ENCODE results near the gene CCNL2.
"Not testable (repeated sequence)": the region's sequence is repeated elsewhere in the genome, so short reads cannot be mapped to it uniquely, and the experiment has no call there.

Gene CCNL2

DNA sequence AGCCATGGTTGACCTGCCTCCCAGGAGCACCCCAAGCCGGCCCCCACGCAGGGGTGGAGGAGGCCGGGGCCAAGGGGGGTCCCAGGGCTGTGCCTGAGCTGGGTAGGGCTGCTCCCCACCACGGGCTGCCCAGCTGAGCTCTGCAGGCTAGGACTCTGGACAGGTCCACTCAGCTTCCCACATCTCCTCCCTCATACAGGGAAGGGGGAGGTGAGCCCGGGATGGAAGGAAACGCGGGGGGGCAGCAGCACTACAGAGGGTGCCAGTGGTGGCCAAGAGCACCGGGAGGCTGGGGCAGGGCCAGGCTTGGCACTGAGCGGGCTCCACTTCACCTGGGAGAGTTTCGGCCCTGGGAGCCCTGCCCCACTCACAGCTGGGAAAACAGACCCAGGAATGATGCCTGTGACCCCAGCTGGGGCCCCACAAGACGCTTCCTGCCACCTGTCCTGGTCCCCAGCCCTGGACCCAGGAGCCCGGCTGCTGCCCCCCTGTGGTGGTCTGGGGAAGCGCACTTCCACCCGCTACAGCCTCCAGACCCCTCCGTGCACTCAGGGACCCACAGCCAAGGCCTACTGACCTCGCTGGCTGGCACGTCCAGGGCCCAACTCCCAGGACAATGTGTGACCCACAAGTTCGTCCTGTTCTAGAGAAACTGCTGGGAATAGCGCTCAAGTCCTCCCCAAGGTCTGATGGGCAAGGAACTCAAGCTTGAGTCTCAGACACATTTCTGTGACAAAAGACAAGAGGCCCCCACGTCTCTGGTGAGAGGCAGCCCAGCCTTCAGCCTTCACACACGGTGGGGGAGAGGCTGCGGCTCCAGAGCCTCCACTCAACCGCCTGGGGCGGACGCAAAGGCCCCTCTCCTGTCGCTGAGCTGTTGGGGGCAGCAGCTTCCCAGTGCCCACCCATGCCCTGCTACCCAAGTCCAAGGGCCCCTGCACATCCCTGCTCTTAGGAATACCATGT, 27.1 kb downstream of the CCNL2 start:
- peak; percentile 86 for DNase-seq

DNA sequence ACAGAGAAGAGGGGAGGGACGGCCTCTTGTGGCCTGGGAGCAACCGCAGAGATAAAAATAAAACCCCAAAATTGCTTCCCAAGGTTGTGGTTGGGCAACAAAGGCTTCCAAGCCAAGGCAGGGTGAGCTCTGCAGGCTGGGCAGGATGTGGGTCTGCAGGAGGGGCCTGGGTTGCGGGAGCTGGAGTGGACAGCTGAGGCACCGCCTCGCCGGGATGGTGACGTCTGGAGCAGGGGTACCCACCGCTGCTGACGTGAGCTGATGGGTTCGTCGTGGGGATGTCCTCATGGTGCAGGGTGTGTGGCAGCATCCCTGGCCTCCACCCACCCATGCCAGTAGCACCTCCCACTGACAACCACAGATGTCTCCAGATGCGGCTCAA, 27.8 kb downstream of the CCNL2 start:
- no peak for DNase-seq

DNA sequence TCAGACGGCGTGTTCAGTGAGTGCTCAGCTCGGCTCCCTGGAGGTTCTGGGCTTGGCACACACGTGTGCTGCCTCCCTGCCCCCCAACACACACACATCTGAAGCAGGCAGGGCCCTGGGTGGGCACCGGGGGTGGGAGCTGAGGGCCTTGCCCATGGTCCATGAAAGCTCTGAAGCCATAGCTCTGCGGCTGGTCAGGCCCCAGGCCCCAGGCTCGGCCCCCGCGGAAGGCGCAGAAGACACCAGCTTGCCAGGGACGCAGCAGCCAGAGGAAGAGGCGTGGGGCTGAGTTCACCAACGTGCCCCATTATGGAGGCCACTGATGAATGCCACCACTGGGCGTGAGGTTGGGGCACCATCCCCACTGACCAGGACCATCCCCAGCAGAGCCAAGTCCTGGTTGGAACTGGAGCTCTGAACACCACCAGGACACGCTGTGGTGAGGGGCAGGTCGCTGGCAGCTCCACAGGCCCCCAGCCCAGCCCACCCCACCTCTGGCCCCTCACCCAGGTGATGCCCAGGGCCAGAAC, 28.3 kb downstream of the CCNL2 start:
- no peak for DNase-seq

DNA sequence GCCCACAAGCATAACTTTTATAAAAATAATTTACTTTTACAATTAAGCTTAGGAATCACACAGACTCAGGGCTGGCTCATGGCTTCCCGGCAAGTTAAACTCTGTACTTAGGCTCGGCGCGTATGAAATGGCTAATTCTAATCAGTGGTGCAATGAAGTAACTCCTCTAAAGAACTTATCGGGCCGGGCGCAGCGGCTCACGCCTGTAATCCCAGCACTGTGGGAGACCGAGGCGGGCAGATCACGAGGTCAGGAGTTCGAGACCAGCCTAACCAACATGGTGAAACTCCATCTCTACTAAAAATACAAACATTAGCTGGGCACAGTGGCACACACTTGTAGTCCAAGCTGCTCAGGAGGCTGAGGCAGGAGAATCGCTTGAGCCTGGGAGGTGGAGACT, 29.0 kb downstream of the CCNL2 start:
- DNase-seq: not testable (repeated sequence)

DNA sequence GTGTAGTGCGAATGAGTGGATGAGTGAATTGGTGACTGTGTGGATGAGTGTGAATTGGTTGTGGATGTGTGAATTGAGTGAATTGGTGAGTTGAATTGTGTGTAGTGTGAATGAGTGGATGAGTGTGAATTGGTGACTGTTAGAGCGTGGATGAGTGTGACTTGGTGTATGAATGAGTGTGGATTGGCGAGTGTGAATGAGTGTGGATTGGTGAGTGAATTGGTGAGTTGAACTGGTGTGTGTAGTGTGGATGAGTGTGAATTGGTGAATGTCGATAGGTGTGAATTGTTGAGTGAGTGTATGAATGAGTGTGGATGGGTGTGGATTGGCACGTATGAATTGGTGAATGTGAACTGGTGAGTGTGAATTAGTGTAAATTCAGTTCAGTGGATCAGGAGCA, 31.8 kb downstream of the CCNL2 start:
- DNase-seq: peak; percentile 58

DNA sequence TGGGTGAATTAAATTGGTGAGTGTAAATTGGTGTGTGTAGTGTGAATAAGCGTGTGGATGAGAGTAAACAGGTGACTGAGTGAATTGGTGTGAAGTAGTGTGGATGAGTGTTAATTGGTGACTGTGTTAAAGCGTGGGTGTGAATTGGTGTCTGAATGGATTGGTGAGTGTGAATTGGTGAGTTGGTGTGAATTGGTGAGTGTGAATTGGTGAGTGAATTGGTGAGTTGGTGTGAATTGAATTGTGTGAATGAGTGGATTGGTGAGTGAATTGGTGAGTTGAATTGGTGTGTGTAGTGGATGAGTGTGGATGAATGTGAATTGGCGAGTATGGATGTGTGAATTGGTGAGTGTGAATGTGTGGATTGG, 32.5 kb downstream of the CCNL2 start:
- DNase-seq: peak; percentile 71

DNA sequence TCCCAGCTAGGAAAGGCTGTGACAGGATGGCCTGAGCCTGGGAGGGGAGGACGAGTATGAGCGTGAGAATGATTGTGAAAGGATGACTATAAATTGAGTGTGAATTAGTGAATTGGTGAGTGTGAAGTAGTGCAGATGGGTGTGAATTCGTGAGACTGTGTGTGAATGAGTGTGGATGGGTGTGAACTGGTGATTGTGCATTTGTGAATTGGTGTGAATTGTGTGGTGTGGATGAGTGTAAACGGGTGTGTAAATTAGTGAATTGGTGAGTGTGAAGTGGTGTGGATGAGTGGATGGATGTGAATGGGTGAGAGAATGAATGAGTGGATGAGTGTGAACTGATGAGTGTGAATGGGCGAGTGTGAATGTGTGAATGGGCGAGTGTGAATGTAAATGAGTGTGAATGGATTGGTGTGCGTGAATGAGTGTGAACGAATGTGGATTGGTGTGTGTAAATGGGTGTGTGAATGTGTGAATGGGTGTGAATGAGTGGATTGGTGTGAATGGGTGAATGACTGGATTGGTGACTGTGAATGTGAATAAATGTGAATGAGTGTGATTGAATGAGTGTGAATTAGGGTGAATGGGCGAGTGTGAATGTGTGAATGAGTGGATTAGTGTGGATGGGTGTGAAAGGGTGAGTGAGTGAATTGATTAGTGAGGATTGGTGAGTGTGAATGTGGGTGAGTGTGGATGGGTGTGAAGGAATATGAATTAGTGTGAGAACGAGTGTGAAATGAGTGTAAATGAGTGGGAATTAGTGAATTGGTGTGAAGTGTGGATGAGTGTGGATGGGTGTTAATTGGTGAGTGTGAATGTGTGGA, 33.0 kb downstream of the CCNL2 start:
- DNase-seq: peak; percentile 26

DNA sequence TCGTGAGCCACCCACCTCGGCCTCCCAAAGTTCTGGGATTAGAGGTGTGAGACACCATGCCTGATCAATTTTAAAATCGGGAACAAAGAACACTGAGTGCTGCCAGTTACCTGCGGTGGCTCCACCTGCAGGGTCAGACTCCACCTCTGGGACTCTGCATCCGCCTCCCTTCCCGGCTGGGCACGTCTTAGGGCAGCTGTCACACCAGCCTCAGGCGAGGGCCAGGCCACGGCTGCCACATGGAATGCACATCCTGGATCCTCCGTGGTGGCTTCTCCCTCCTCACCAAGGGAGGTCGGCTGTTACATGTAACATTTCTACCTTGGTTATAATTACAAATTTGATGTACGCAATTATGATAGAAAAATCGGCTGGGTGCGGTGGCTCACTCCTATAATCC, 34.9 kb downstream of the CCNL2 start:
- DNase-seq: no peak

DNA sequence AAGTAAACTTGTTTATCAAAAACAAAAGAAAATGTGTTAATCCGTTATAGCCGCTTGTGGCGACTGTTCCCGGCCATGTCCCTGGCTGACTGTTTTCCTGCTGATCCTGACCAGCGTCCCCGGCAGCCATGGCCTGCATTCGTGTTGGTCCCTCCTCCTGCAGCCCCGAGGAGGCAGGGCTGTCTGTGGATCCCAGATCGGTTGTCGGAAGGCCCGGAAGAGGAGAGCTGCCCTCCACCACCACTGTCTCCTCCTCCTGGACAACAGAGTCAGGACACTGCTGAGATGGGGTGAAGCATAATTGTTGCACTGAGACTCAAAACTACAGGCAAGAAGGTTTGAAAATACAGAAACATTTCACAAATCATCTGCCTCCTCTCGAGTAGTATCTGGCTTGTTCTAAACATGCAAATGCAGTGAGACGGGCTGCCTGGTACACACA, 37.1 kb downstream of the CCNL2 start:
- peak; percentile 76 for DNase-seq

DNA sequence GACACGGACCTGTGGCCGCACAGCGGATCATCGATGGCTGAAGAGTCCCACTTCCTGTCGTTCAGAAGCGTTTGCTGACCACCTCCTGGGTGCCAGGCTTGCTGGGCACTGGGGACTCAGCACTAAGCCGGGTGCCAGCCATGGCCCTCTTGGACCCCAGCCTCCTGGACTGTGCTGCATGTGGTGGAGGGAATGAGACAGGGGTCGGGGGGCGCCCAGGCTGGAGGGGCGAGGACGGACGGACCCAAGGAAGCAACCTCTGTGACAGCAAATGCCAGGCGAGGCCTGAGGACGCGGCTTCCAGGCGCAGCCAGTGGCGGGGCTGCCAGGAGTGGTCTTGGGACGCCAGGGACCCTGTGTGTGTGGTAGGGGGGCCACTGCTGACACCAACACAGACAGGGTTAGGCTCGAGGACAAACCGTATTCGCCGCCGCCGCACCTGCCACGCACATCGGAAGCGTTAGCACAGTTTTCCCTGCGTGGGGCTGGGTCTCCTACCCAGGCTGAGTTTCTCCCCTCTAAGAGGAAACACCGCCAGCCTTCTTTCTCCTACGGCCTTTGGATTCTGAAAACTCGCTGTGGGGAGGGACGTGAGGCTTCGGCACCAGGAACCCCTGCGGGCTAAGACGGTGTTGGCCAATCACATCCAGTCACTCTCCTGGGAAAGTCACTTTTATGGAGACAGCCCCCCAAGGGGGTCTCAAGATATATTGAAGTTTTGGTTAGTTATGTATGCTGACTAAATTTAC, 37.7 kb downstream of the CCNL2 start:
- no peak for DNase-seq

DNA sequence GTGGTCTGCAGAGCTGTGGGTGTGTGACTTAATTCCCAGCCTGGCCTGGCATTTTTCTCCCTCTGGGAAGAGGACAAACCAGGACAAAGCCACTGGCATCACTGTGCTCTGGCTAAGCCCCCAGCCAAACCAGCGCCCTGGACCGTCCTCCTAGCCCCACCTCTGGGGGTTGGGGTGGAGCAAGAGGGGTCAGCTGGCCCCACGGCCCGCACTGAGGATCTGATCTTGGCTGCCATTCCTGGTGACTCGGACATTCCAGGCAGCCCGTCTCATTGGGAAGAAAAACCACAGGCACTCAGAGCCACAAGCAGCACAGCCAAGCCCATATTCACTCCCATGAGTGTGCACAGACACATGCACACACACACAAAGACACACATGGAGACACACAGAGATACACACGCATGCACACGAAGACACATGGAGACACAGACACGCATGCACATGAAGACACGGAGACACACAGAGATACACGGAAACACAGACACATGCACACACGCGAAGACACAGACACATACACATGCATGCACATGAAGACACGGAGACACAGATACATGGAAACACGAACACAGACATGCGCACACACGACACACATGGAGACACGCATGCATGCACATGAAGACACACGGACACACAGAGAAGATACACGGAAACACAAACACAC, 38.5 kb downstream of the CCNL2 start:
- peak; percentile 61 for DNase-seq

DNA sequence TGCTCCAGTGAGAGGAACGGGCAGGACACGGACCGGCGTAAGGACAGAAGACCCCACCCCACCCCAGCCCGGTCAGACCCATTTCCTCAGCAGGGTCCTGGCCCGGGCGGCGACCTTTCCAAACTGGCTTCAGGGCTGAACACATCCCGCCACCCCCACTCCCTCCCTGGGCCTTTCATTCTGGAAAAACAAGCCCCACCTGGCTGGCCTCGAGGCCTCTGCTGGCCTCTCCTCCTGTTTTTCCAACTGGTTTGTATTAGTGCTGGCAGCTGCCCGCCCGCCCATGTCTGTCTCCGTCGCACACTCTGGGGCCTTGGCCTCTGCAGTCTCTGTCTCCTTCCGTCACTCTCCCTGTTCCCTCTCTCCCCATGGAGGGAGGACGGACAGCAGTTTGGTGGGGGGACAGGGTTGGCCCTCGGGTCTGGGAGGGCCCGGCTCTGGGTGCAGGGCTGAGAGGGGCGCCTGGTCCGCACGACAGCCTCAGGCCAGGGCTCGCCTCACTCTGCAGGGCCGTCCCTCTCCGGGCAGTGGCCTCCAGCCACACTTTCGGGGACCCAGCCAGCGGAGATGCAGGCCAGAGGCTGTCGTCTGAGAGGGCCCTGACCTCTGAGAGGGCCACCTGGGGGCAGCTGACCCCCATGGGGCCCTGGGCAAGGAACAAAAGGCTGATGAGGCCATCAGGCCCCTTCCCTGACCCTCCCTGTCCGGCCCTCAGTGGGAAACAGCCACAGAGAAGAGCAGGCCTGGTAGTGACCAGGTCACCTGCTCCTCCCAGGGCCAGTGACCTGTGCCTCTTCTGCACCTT, 39.3 kb downstream of the CCNL2 start:
- peak; percentile 85 for DNase-seq

DNA sequence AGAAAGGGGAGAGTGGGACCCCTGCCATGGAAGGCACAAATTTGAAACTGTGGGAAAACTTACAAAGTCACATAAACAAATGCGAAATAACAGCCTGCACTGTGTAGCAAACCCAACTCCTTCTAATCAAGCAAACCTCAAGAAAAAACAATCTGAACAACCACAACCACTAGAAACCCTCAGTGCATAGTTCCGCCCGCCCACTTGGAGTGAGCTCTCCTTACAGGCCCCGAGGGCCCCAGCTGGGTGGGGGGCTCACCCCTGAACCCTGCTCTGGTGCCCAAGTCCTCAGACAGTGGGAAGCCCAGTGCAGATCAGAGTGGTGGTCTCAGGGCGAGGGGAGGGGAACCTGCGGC, 39.8 kb downstream of the CCNL2 start:
- DNase-seq: peak; percentile 66

DNA sequence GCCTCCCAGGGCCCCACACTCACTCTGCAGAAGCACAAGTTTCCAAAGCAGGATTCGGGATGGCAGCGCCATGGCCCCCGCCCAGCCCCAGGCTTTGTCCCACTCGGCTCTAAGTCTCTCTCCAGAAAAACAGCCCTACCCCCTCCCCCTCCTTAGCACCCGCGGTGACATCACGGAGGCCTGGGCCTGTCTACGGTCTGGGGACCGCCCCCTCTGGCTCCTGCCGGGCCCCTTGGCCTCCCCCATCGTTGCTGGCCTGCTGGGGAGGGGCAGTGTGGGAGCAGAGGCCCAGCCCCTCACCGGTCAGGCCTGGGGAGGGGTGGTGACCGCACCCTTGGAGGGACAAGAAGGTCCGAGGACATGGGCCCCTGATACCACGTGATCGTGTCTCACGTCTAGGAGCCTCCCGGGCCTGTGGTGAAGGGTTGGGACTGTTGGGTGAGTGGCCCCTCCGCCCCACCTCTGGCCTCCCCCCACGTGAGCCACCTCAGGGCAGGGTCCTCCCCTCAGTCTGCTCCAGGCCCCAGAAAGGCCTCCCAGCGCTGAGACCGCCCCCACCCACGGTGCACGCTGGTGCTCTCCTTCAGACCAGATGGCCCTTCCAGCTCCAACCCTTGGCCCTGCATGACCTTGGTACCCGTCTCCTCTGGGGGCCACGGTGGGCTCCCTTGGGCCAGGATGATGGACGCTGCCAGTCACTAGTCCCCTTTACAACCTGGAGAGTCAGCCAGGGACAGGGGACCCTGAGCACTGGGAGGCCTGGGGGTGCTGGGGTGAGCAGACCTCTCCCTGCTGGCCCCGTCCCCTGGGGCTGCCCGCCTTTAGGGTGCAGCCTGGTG, 40.5 kb downstream of the CCNL2 start, which contains the start of gene MXRA8:
Gene MXRA8 (minus strand): TSS at position 123 of the 839 bp plus-strand sequence. CDS start 51 bp downstream, at position 72.
- DNase-seq: peak; percentile 91

DNA sequence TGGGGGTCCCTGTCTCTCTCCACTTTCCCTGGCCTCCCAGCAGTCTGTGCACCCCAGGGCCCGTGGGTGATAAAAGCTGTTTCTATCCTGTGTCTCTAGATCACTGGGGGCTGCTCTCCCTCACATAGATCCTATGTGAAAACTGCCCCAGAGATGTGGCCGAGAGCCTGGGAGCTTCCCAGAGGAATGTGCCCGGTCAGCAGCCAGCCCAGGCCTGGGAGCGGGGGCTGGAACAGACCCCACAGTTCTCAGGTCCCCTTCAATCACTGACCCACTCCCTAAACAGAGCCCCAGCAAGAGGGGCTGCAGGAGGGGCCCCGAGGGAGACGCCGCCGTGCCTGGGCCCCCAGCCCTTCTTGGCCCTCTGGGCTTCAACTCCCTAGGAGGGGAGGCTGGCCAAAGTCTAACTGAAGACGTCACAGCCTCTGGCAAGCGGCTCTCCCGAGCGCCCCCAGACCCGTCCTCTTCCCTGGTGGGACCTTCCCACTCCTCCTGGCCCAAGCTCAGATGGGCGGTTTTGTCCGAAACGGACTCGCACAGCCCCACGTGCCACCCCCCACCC, 41.2 kb downstream of the CCNL2 start:
- peak; percentile 70 for DNase-seq

DNA sequence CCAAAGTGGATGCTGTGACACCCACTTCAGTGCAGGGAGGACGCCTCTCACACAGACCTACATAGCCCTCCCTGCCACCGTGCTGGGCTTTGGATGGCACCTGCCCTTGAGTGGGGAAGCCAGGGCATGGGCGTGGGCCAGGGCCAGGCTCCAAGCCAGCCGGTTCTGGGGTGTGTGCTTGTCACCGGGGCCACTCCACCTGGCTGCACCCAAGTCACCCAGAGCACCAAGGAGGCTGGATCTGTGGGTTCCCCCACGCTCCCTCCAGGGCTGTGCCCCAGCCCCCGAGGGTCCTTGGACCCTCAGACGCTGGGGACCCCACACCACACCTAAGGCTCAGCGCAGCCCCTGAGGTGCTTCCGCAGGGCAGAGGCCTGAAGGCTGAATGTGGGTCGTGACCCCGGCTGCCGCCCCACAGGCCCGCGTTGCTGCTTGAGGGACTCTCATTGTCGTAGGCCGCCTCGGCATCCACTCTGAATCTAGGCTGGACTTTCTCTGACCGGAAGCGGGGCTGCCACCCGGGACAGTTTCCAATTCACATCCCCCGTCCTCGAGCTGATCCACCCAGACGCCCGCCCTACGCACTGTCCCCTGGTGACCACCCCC, 42.2 kb downstream of the CCNL2 start:
- DNase-seq: peak; percentile 52

DNA sequence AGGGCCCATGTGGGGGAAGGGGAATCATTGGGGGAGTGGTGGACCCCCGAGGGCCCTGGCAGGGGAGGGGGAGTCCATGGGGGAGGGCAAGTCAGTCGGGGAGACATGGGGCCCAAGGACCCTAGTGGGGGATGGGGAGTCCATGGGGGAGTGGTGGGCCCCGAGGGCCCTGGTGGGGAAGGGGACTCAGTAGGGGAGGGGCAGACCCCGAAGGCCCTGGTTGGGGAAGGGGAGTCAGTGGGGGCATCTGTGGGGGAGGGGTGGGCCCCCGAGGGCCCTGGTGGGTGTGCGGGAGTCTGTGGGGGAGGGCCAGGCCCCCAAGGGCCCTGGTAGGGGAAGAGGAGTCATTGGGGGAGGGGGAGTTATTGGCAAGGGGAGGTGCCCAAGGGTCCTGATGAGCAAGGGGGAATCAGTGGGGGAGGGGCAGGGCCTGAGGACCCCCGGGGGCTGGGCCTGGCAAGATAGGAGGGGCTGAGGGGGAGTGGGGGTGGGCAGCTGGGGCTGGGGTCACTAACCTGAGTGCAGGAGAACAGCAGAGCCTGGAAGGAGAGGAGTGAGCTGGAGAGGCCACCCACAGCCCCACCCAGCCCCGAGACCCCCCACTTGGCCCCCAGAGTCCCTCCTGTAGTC, 42.9 kb downstream of the CCNL2 start:
- no peak for DNase-seq

DNA sequence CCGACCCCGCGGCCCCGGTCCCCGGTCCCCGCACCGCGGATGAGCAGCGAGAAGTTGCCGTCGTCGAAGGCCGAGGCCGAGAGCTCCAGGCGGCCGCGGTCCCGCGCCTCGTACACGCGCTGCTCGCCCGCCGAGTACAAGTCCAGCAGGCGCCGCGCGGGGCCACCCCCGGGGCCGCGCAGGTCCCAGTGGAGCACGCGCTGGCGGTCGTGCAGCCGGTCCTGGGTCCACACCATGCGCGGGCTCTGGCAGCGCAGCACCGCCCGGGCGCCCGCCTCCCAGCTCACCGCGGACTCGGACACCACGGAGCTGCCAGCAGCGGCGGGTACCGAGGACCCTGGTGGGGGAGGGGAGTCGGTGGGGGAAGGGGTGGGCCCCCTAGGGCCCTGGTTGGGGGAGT, 43.7 kb downstream of the CCNL2 start:
- peak; percentile 69 for DNase-seq
